Right atrium auricular region (tissue), 2 donors: ENCODE data around the gene SPEN. TPM values are rescaled to one million over a fixed set of nuclear protein-coding genes. Genes with fewer than 3 reads are reported as not detected.

Experiments used
- DNase-seq: peaks from one replicate; pipeline ENCODE4 v3.0.0-alpha.2; 2019; ENCODE audit warnings: low spot score
- H3K27ac ChIP-seq, 2 donors: fragments of 200-600 bp; sonication (generic); 1 replicate in 1 of 2; 2 replicates in 1 of 2; pipeline ENCODE4 v1.5.1; 2016 to 2019
- H3K27me3 ChIP-seq, 2 donors: fragments of 200-600 bp; sonication (generic); one replicate each; pipeline versions ENCODE4 v1.5.1 to v1.6.0; 2017 to 2019
- H3K36me3 ChIP-seq: fragments of 200-600 bp; sonication (generic); one replicate; pipeline ENCODE4 v1.5.1; 2016
- H3K4me1 ChIP-seq, 2 donors: fragments of 200-600 bp; sonication (generic); one replicate each; pipeline versions ENCODE4 v1.5.1 to v1.6.0; 2017 to 2019
- H3K4me3 ChIP-seq, 2 donors: fragments of 200-600 bp; sonication (generic); 1 replicate in 1 of 2; 2 replicates in 1 of 2; pipeline ENCODE4 v1.5.1; 2017 to 2019; ENCODE audit warnings: mild to moderate bottlenecking in 1 of 2, moderate library complexity in 1 of 2
- H3K9me3 ChIP-seq, 2 donors: fragments of 200-600 bp; sonication (generic); one replicate each; pipeline ENCODE4 v1.5.1; 2019
- total RNA-seq, 2 donors: library from RNA; depleted of rRNA; stranded (reverse); fragments of >200 nt; gene quantifications; one replicate each; pipeline ENCODE4 v1.1.0, GENCODE V29; 2016
- TF ChIP-seq, protein P1 (sequence below), 2 donors: fragments of 200-600 bp; sonication (generic); IDR thresholded peaks; one replicate each; pipeline ENCODE4 v1.5.1; 2019; ENCODE audit warnings: antibody characterized with exemption in 2 of 2

The SPEN gene
- total RNA-seq, 2 donors from 2014 or later, result 25.0 to 32.9 TPM

DNA sequence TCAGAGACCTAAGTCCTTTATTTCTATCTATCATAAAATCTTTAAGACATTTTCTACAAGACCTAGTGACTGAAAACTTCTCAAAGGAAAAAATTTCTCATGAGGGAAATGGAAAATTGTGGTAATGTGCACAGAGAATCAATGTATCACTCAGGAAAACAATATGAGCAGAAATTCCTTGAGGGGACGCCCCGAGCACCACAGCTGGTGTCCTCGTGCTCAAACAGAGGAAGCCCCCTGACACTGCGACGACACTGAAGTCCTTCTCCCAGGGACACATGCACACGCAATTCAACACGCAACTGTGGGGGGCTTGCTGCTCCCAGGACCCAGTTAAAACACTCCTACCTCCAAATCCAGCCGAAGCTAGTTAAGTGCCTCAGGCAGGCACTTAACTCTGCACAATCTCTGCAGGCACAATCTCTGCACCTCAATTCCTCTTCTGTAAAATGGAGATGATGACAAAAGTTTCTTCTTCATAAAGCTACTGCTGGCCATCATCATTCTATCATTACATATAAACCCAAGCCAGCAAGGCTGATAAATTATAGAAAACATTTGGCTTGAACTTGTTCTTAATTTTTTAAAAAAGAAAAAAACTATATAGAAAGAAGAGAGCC, 112.4 kb downstream of the SPEN start:
- no peak overlapping the region for H3K27ac ChIP-seq
- TF ChIP-seq, protein P1, sequence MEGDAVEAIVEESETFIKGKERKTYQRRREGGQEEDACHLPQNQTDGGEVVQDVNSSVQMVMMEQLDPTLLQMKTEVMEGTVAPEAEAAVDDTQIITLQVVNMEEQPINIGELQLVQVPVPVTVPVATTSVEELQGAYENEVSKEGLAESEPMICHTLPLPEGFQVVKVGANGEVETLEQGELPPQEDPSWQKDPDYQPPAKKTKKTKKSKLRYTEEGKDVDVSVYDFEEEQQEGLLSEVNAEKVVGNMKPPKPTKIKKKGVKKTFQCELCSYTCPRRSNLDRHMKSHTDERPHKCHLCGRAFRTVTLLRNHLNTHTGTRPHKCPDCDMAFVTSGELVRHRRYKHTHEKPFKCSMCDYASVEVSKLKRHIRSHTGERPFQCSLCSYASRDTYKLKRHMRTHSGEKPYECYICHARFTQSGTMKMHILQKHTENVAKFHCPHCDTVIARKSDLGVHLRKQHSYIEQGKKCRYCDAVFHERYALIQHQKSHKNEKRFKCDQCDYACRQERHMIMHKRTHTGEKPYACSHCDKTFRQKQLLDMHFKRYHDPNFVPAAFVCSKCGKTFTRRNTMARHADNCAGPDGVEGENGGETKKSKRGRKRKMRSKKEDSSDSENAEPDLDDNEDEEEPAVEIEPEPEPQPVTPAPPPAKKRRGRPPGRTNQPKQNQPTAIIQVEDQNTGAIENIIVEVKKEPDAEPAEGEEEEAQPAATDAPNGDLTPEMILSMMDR (IDR thresholded peaks at IDR 0.05), result no peak
- DNase-seq, result no peak
- H3K36me3 ChIP-seq, result no peaks in the 10 kb centered on the region
- H3K27me3 ChIP-seq, result no peaks in the 10 kb centered on the region
- no peak overlapping the region for H3K4me3 ChIP-seq
- peaks cover 0 to 50% of the 10 kb centered on the region in 2 donors for H3K4me1 ChIP-seq
- H3K9me3 ChIP-seq, result no peaks in the 10 kb centered on the region

DNA sequence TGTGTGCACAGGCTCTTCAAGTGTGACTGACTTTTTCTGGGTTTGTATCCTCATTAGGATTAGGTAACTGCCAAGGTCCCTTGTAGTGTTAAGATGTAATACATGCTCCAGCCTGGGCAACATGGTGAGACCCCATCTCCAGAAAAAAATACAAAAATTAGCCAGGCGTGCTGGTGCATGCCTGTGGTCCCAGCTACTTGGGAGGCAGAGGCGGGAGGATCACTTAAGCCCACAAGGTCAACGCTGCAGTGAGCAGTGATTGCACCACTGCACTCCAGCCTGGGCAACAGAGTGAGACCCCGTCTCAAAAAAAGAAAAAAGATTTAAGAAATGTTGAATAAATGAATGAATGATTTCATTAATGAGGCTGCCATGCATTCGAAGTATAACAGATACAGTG, 113.3 kb downstream of the SPEN start:
- no peaks in the 10 kb centered on the region for H3K9me3 ChIP-seq
- no peaks in the 10 kb centered on the region for H3K27me3 ChIP-seq
- no peaks in the 10 kb centered on the region for H3K36me3 ChIP-seq
- no peak overlapping the region for H3K4me3 ChIP-seq
- H3K27ac ChIP-seq, result no peak overlapping the region
- TF ChIP-seq, protein P1 (IDR thresholded peaks at IDR 0.05), result no peak
- peaks cover 0 to 50% of the 10 kb centered on the region in 2 donors for H3K4me1 ChIP-seq
- DNase-seq, result no peak

DNA sequence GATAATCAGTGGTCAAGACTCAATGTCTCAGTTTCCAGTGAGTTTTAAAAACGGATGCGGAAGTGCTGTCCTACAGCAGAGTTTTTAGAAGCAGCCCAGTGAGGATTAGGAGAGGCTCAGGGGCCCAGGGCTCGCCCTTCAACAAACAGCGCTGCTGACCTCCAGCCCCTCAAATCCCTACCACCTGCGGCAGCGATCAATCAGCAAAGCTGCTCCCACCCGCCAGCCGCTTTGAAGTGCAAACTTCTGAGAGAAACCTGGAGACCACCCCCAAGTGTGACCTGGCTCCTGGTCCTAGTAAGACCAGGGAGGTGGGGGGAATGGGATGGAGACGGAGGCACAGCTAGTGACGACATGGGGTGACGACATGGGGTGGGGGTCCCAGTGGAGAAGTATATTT, 114.0 kb downstream of the SPEN start:
- Histone ChIP-seq H3K4me3 (no peak overlapping the region), H3K27me3 (no peaks in the 10 kb centered on the region), H3K27ac (no peak overlapping the region), H3K9me3 (no peaks in the 10 kb centered on the region), H3K36me3 (no peaks in the 10 kb centered on the region), H3K4me1 (peaks cover 0 to 50% of the 10 kb centered on the region in 2 donors)
- DNase-seq, result no peak
- TF ChIP-seq, protein P1 (IDR thresholded peaks at IDR 0.05), result no peak

DNA sequence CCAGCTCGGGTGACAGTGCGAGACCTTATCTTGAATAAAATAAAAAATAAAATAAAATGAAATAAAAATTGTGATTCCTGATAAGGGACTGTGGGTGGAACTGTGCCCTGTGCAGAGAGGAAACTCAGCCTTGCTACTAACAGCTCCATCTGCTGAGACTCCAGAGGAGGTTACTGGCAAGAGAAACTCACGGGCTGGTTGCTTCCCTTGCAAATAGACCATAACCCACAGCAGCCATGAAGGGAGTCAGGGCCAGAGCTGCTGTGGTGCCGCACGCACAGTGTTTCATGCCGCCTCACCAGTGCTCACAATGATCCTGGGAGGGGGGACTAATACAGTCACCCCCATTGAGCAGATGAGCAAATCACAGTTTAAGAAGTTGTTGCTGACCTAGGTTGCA, 114.7 kb downstream of the SPEN start:
- TF ChIP-seq, protein P1 (IDR thresholded peaks at IDR 0.05), result no peak
- no peaks in the 10 kb centered on the region for H3K9me3 ChIP-seq
- no peak for DNase-seq
- H3K27ac ChIP-seq, result no peak overlapping the region
- H3K36me3 ChIP-seq, result no peaks in the 10 kb centered on the region
- H3K4me3 ChIP-seq, result no peak overlapping the region
- peaks cover 0 to 54% of the 10 kb centered on the region in 2 donors for H3K4me1 ChIP-seq
- H3K27me3 ChIP-seq, result no peaks in the 10 kb centered on the region

DNA sequence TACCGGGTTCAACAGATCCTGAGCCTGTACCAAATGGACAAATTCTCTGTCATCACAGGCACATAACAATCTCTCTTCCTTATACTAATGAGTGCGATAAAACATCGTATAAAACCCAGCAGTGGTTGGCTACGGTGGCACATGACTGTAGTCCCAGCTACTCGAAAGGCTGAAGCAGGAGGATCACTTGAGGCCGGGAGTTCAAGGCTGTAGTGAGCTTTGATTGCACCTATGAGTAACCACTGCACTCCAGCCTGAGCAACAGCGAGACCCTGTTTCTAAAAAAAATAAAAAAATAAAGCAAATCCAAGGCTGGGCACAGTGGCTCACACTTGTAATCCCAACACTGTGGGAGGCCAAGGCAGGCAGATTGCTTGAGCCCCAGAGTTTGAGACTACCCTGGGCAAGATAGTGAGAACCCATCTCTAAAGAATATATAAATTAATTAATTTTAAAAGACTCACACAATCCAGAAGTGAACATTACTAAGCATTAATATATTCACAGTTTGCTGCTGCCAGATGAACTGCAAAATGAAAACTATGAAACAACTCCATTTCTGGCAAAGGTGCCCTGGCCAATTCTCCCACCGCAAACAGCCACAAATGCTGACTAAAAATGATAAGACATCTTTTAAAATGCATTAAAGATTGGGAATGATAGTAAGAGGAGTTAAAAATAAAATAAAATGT, 115.3 kb downstream of the SPEN start:
- TF ChIP-seq, protein P1 (IDR thresholded peaks at IDR 0.05), result no peak
- Histone ChIP-seq H3K27ac (no peak overlapping the region), H3K4me3 (no peak overlapping the region), H3K4me1 (peaks cover 0 to 54% of the 10 kb centered on the region in 2 donors), H3K9me3 (no peaks in the 10 kb centered on the region), H3K36me3 (no peaks in the 10 kb centered on the region), H3K27me3 (no peaks in the 10 kb centered on the region)
- no peak for DNase-seq
